ENCODE data around the gene GATAD1.

GATAD1 gene

GRCh38 chr7:92504563-92504962 is 57.3 kb downstream of the GATAD1 start:
- no peak overlapping the region for H3K4me3 ChIP-seq (ENCODE audit: control insufficient read depth, low read depth, low read length)
- TF ChIP-seq, protein P1, sequence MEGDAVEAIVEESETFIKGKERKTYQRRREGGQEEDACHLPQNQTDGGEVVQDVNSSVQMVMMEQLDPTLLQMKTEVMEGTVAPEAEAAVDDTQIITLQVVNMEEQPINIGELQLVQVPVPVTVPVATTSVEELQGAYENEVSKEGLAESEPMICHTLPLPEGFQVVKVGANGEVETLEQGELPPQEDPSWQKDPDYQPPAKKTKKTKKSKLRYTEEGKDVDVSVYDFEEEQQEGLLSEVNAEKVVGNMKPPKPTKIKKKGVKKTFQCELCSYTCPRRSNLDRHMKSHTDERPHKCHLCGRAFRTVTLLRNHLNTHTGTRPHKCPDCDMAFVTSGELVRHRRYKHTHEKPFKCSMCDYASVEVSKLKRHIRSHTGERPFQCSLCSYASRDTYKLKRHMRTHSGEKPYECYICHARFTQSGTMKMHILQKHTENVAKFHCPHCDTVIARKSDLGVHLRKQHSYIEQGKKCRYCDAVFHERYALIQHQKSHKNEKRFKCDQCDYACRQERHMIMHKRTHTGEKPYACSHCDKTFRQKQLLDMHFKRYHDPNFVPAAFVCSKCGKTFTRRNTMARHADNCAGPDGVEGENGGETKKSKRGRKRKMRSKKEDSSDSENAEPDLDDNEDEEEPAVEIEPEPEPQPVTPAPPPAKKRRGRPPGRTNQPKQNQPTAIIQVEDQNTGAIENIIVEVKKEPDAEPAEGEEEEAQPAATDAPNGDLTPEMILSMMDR (conservative IDR thresholded peaks at IDR 0.05; ENCODE audit: control insufficient read depth, insufficient read depth, low read depth, low read length), result no peak
- DNase-seq (ENCODE audit: low read depth), result no peak

DNA sequence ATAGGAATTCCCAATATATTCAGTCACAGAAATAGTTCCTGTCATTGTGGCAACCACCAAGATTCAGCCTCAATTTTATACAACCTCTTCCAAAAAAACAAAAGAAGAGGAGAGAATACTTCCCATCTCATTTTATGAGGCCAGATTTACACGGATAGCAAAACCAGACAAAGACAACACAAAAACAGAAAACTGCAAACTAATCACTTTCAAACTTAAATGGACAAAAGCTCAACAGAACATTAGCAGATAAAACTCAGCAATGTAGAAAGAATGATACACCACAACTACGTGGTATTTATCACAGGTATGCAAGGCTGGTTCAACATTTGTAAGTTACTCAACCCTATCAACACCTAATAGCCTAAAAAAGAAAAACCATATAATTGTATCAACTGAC is 59.1 kb downstream of the GATAD1 start:
- H3K4me3 ChIP-seq (ENCODE audit: control insufficient read depth, low read depth, low read length), result no peak overlapping the region
- no peak for DNase-seq (ENCODE audit: low read depth)
- TF ChIP-seq, protein P1 (conservative IDR thresholded peaks at IDR 0.05; ENCODE audit: control insufficient read depth, insufficient read depth, low read depth, low read length), result no peak

DNA sequence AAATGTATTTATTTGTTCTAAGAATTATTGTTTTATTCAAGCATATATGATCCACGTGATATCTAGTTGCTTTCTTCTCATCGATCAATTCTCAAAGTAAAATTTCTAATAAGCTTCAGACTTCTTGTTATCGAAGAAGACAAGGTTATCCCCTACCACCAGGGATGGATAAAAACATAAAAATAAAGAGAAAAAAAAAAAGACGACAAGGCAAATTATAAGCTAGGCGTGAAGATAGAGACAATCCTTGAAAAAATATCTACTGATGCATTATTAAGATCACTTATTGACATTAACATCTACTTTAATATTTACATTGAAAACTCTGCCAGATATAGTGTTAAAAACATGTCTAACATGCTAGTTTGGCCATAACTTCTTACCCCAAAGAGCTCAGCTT is 61.7 kb downstream of the GATAD1 start:
- TF ChIP-seq, protein P1 (conservative IDR thresholded peaks at IDR 0.05; ENCODE audit: control insufficient read depth, insufficient read depth, low read depth, low read length), result no peak
- H3K4me3 ChIP-seq (ENCODE audit: control insufficient read depth, low read depth, low read length), result no peak overlapping the region
- DNase-seq (ENCODE audit: low read depth), result no peak

Measured in fibroblast of mammary gland (primary cell).